HG02588 (cell line): ENCODE data around the gene AATK.

ENCODE experiments used
- ATAC-seq: cut with Tn5 transposase; IDR thresholded peaks from one replicate; pipeline ENCODE4 v1.9.1; 2021; ENCODE audit warnings: mild to moderate bottlenecking, moderate library complexity; ENCODE audit not compliant: unreplicated experiment

Gene AATK

GRCh38 chr17:81130385-81131361 lies 35.3 kb downstream of the AATK start:
- no peak for ATAC-seq

- ATAC-seq: no peak
Measured at GRCh38 chr17:81129711-81130367, 36.2 kb downstream of the AATK start.

- no peak for ATAC-seq
Measured at GRCh38 chr17:81129289-81129688, 36.7 kb downstream of the AATK start.

- ATAC-seq: no peak
Measured at GRCh38 chr17:81128774-81129173, 37.2 kb downstream of the AATK start.

- no peak for ATAC-seq
Measured at GRCh38 chr17:81128338-81128737, 37.7 kb downstream of the AATK start.

GRCh38 chr17:81127526-81128177 lies 38.4 kb downstream of the AATK start:
- no peak for ATAC-seq

- no peak for ATAC-seq
Measured at GRCh38 chr17:81127133-81127455, 38.9 kb downstream of the AATK start.

GRCh38 chr17:81126281-81127132 lies 39.5 kb downstream of the AATK start:
- no peak for ATAC-seq

- ATAC-seq: no peak
Measured at GRCh38 chr17:81125573-81126081, 40.4 kb downstream of the AATK start.

- ATAC-seq: no peak
Measured at GRCh38 chr17:81124377-81124776, 41.6 kb downstream of the AATK start.

- ATAC-seq: no peak
Measured at GRCh38 chr17:81123052-81124048, 42.7 kb downstream of the AATK start.

- ATAC-seq: no peak
Measured at GRCh38 chr17:81121841-81122733, 43.9 kb downstream of the AATK start.

- no peak for ATAC-seq
Measured at GRCh38 chr17:81120695-81121621, 45.1 kb downstream of the AATK start.

- ATAC-seq: no peak
Measured at GRCh38 chr17:81120149-81120484, 45.9 kb downstream of the AATK start.

- no peak for ATAC-seq
Measured at GRCh38 chr17:81119223-81120148, 46.5 kb downstream of the AATK start.
